MM.1S (cell line): ENCODE results near the gene LMAN2L.

Experiments used
- EZH2 ChIP-seq: fragments of 300-600 bp; sonication (generic); optimal IDR thresholded peaks from 2 replicates; pipeline ENCODE3; 2017; ENCODE audit warnings: low read depth, mild to moderate bottlenecking, antibody characterized with exemption, low read length, mixed read lengths
- EZH2phosphoT487 ChIP-seq: fragments of 300-600 bp; sonication (generic); IDR thresholded peaks from 2 replicates; pipeline ENCODE4 v1.6.1; 2018; ENCODE audit warnings: antibody characterized with exemption, low read length
- TF ChIP-seq, protein P1 (sequence below): fragments of 300-600 bp; sonication (generic); IDR thresholded peaks from 2 replicates; pipeline ENCODE4 v1.5.1; 2016; ENCODE audit warnings: antibody characterized with exemption, low read length, mixed read lengths

DNA sequence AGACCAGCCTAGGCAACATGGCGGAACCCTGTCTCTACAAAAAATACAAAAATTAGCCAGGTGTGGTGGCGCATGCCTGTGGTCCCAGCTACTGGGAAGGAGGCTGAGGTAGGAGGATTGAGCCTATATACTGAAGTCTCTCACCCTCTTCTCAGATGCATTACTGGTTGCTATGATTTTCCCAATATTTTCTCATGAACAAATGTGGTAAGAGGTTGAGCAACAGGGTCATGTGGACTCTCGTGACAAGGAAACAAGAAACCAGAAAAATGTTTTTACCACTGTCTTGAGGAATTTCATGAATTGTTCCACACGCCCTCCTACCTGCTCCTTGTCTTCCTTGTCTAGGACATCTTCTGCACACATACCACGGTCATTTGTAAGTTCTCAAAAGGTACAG is 12.4 kb downstream of the LMAN2L start:
- TF ChIP-seq, protein P1, sequence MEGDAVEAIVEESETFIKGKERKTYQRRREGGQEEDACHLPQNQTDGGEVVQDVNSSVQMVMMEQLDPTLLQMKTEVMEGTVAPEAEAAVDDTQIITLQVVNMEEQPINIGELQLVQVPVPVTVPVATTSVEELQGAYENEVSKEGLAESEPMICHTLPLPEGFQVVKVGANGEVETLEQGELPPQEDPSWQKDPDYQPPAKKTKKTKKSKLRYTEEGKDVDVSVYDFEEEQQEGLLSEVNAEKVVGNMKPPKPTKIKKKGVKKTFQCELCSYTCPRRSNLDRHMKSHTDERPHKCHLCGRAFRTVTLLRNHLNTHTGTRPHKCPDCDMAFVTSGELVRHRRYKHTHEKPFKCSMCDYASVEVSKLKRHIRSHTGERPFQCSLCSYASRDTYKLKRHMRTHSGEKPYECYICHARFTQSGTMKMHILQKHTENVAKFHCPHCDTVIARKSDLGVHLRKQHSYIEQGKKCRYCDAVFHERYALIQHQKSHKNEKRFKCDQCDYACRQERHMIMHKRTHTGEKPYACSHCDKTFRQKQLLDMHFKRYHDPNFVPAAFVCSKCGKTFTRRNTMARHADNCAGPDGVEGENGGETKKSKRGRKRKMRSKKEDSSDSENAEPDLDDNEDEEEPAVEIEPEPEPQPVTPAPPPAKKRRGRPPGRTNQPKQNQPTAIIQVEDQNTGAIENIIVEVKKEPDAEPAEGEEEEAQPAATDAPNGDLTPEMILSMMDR = no peak
- TF ChIP-seq EZH2 (no peak), EZH2phosphoT487 (no peak)
